IMR-90 (cell line): Measurements from ENCODE around the gene TECPR2.

Experiments
- CEBPB ChIP-seq: IDR thresholded peaks from 2 replicates; pipeline ENCODE4 v1.6.1; 2012; ENCODE audit warnings: low read depth, low read length, improper control_type of control experiment
- POLR2A ChIP-seq: IDR thresholded peaks from 2 replicates; pipeline ENCODE4 v1.6.1; 2012; ENCODE audit warnings: mild to moderate bottlenecking, low read depth, low read length
- SMC3 ChIP-seq: fragments of 150-350 bp; IDR thresholded peaks from 2 replicates; pipeline ENCODE4 v1.6.1; 2016; ENCODE audit warnings: low read depth, mild to moderate bottlenecking, antibody characterized with exemption, low read length, moderate library complexity
- TF ChIP-seq, protein P1 (sequence below): conservative IDR thresholded peaks from 2 replicates; pipeline ENCODE4 v1.5.1; 2012; ENCODE audit warnings: mild to moderate bottlenecking, low read depth, low read length, improper control_type of control experiment

DNA sequence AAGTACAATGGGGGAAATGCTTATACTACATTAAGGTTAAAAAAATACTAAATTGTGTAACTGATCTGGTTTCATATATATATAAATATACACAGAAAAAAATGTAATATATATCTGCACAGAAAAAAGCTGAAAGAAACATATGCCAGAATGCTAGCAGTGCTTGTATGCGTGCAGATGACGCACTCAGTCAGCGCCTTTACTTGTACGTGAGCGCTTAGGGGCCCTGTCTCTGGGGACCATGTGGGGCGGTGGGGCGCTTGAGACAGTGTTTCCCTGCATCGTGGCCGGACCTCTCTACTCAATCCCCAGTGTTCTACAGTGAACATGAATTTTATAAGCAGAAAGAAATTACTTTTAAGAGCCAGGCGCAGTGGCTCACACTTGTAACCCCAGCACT is 139.8 kb downstream of the TECPR2 start:
- TF ChIP-seq CEBPB (no peak), POLR2A (no peak), SMC3 (no peak)
- TF ChIP-seq, protein P1, sequence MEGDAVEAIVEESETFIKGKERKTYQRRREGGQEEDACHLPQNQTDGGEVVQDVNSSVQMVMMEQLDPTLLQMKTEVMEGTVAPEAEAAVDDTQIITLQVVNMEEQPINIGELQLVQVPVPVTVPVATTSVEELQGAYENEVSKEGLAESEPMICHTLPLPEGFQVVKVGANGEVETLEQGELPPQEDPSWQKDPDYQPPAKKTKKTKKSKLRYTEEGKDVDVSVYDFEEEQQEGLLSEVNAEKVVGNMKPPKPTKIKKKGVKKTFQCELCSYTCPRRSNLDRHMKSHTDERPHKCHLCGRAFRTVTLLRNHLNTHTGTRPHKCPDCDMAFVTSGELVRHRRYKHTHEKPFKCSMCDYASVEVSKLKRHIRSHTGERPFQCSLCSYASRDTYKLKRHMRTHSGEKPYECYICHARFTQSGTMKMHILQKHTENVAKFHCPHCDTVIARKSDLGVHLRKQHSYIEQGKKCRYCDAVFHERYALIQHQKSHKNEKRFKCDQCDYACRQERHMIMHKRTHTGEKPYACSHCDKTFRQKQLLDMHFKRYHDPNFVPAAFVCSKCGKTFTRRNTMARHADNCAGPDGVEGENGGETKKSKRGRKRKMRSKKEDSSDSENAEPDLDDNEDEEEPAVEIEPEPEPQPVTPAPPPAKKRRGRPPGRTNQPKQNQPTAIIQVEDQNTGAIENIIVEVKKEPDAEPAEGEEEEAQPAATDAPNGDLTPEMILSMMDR: no peak
